Trophoblast cell (in vitro differentiated cells and primary cell): ENCODE data around the gene FAM229A.

ENCODE experiments used
- DNase-seq, 2 donors: peaks; one replicate each; pipeline ENCODE4 v3.0.0-alpha.2; 2016
- H2AFZ ChIP-seq: 2 replicates; pipeline ENCODE4 v1.6.1; 2013; ENCODE audit warnings: low read length, moderate library complexity, mild to moderate bottlenecking; ENCODE audit not compliant: insufficient read depth, poor library complexity
- H2AK5ac ChIP-seq: 2 replicates; pipeline ENCODE4 v1.6.1; 2013; ENCODE audit warnings: mild to moderate bottlenecking, low read length
- H2BK120ac ChIP-seq: 2 replicates; pipeline ENCODE4 v1.6.1; 2013; ENCODE audit warnings: low read length, mild to moderate bottlenecking, moderate library complexity; ENCODE audit not compliant: insufficient read depth, poor library complexity
- H2BK12ac ChIP-seq: 2 replicates; pipeline ENCODE4 v1.6.1; 2013; ENCODE audit warnings: mild to moderate bottlenecking, low read length, moderate library complexity
- H2BK5ac ChIP-seq: 2 replicates; pipeline ENCODE4 v1.6.1; 2013; ENCODE audit warnings: low read length, low read depth, moderate library complexity, mild to moderate bottlenecking; ENCODE audit not compliant: poor library complexity
- H3K14ac ChIP-seq: 2 replicates; pipeline ENCODE4 v1.6.1; 2013; ENCODE audit warnings: mild to moderate bottlenecking, low read length
- H3K18ac ChIP-seq: 2 replicates; pipeline ENCODE4 v1.6.1; 2013; ENCODE audit warnings: mild to moderate bottlenecking, low read length
- H3K23ac ChIP-seq: 2 replicates; pipeline ENCODE4 v1.6.1; 2013; ENCODE audit warnings: low read length
- H3K27ac ChIP-seq: 2 replicates; pipeline ENCODE4 v1.5.1; 2013; ENCODE audit warnings: low read depth, mild to moderate bottlenecking, inconsistent platforms, low read length, moderate library complexity
- H3K27me3 ChIP-seq: 2 replicates; pipeline ENCODE4 v1.6.1; 2013; ENCODE audit warnings: inconsistent platforms, mild to moderate bottlenecking, low read length, moderate library complexity; ENCODE audit not compliant: insufficient read depth
- H3K36me3 ChIP-seq, 2 experiments: 1 replicate in 1 of 2; 2 replicates in 1 of 2; pipeline ENCODE4 v1.6.1; 2013; ENCODE audit warnings: low read length in 2 of 2, mild to moderate bottlenecking in 2 of 2, moderate library complexity in 1 of 2; ENCODE audit not compliant: insufficient read depth in 2 of 2, control insufficient read depth in 1 of 2
- H3K4ac ChIP-seq: 2 replicates; pipeline ENCODE4 v1.6.1; 2013; ENCODE audit warnings: low read depth, mild to moderate bottlenecking, low read length, moderate library complexity
- H3K4me1 ChIP-seq, 2 experiments: 1 replicate in 1 of 2; 2 replicates in 1 of 2; pipeline ENCODE4 v1.6.1; 2013; ENCODE audit warnings: low read length in 2 of 2, mild to moderate bottlenecking in 2 of 2, moderate library complexity in 1 of 2; ENCODE audit not compliant: insufficient read depth in 2 of 2, control insufficient read depth in 1 of 2
- H3K4me2 ChIP-seq: 2 replicates; pipeline ENCODE4 v1.6.1; 2013; ENCODE audit warnings: inconsistent platforms, mild to moderate bottlenecking, low read length, moderate library complexity
- H3K4me3 ChIP-seq: 2 replicates; pipeline ENCODE4 v1.5.1; 2013; ENCODE audit warnings: mild to moderate bottlenecking, low read depth, low read length, inconsistent platforms
- H3K79me1 ChIP-seq: one replicate; pipeline ENCODE4 v1.6.1; 2013; ENCODE audit warnings: low read length
- H3K79me2 ChIP-seq: 2 replicates; pipeline ENCODE4 v1.6.1; 2013; ENCODE audit warnings: low read length, mild to moderate bottlenecking; ENCODE audit not compliant: control insufficient read depth, insufficient read depth, poor library complexity
- H3K9ac ChIP-seq: 2 replicates; pipeline ENCODE4 v1.6.1; 2013; ENCODE audit warnings: mild to moderate bottlenecking, low read length
- H3K9me3 ChIP-seq: 2 replicates; pipeline ENCODE4 v1.6.1; 2013; ENCODE audit warnings: low read depth, mild to moderate bottlenecking, control low read depth, inconsistent platforms, low read length; ENCODE audit not compliant: insufficient read depth
- H4K12ac ChIP-seq: 2 replicates; pipeline ENCODE4 v1.6.1; 2013; ENCODE audit warnings: low read depth, mild to moderate bottlenecking, low read length, moderate library complexity
- H4K8ac ChIP-seq: 2 replicates; pipeline ENCODE4 v1.6.1; 2013; ENCODE audit warnings: low read depth, mild to moderate bottlenecking, low read length, moderate library complexity
- H4K91ac ChIP-seq: one replicate; pipeline ENCODE4 v1.6.1; 2013; ENCODE audit warnings: low read depth, mild to moderate bottlenecking, low read length, moderate library complexity
- WGBS: extraction: QIAGEN DNeasy Blood & Tissue Kit; methylation state at CpG from one replicate; pipeline ENCODE4 v1.1.7; 2013; ENCODE audit warnings: missing lambda C conversion rate; ENCODE audit not compliant: insufficient read length, insufficient coverage; ENCODE audit errors: extremely low coverage; 5-methylcytosine and 5-hydroxymethylcytosine counted together

Gene FAM229A

GRCh38 chr1:32345289-32345827 is 16.9 kb downstream of the FAM229A start:
- H2AK5ac ChIP-seq: no peak overlapping the region
- no peak overlapping the region for H2BK120ac ChIP-seq
- DNase-seq: no peak
- no peaks in the 10 kb centered on the region for H3K9me3 ChIP-seq
- H3K18ac ChIP-seq: no peak overlapping the region
- peaks cover 17 to 23% of the 10 kb centered on the region in 2 experiments for H3K4me1 ChIP-seq
- no peak overlapping the region for H4K91ac ChIP-seq
- H3K79me1 ChIP-seq: no peaks in the 10 kb centered on the region
- H3K27ac ChIP-seq: no peak overlapping the region
- no peaks in the 10 kb centered on the region for H3K79me2 ChIP-seq
- H3K4ac ChIP-seq: no peak overlapping the region
- H2AFZ ChIP-seq: no peak overlapping the region
- no peak overlapping the region for H3K4me3 ChIP-seq
- H4K8ac ChIP-seq: no peak overlapping the region
- H3K27me3 ChIP-seq: no peaks in the 10 kb centered on the region
- no peak overlapping the region for H3K23ac ChIP-seq
- no peak overlapping the region for H3K4me2 ChIP-seq
- no peak overlapping the region for H3K9ac ChIP-seq
- H2BK5ac ChIP-seq: no peak overlapping the region
- no CpG with 5 or more reads among the region's 8 CpGs for WGBS
- H2BK12ac ChIP-seq: no peak overlapping the region
- no peak overlapping the region for H3K14ac ChIP-seq
- H4K12ac ChIP-seq: no peak overlapping the region
- no peaks in the 10 kb centered on the region for H3K36me3 ChIP-seq

DNA sequence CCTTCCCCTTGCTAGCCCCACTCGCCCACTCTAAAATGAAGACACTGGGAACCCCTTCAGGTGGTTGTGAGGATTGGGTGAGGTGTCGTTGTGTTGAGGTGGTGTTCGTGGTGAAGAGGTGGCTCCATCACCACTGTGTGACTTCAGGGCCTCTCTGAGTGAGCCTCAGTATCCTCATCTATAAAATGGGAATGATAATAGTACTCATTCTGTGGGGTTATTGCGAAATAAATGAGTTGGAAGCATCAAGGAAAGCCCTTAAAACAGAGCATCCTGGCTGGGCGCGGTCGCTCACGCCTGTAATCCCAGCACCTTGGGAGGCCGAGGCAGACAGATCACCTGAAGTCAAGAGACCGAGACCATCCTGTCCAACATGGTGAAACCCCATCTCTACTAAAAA is 19.6 kb downstream of the FAM229A start:
- no peak overlapping the region for H4K8ac ChIP-seq
- no peak overlapping the region for H2BK12ac ChIP-seq
- peaks cover 35 to 43% of the 10 kb centered on the region in 2 experiments for H3K4me1 ChIP-seq
- H4K12ac ChIP-seq: no peak overlapping the region
- H3K18ac ChIP-seq: no peak overlapping the region
- no peaks in the 10 kb centered on the region for H3K27me3 ChIP-seq
- no peak overlapping the region for H3K14ac ChIP-seq
- peaks cover 12% of the 10 kb centered on the region for H3K79me1 ChIP-seq
- no peak overlapping the region for H3K27ac ChIP-seq
- H3K36me3 ChIP-seq: no peaks in the 10 kb centered on the region
- WGBS: no CpG with 5 or more reads among the region's 10 CpGs
- no peak overlapping the region for H2AFZ ChIP-seq
- H3K9ac ChIP-seq: no peak overlapping the region
- no peak overlapping the region for H2BK120ac ChIP-seq
- no peak overlapping the region for H4K91ac ChIP-seq
- no peak overlapping the region for H2AK5ac ChIP-seq
- no peak for DNase-seq
- no peaks in the 10 kb centered on the region for H3K9me3 ChIP-seq
- no peak overlapping the region for H3K4ac ChIP-seq
- H3K4me3 ChIP-seq: no peak overlapping the region
- no peak overlapping the region for H3K4me2 ChIP-seq
- H3K79me2 ChIP-seq: no peaks in the 10 kb centered on the region
- H3K23ac ChIP-seq: no peak overlapping the region
- H2BK5ac ChIP-seq: no peak overlapping the region

- Histone ChIP-seq H3K36me3 (no peaks in the 10 kb centered on the region), H3K4me3 (no peak overlapping the region), H4K91ac (no peak overlapping the region), H3K9me3 (no peaks in the 10 kb centered on the region), H3K14ac (no peak overlapping the region), H3K23ac (no peak overlapping the region), H3K18ac (no peak overlapping the region), H2BK5ac (no peak overlapping the region), H3K4me2 (no peak overlapping the region), H4K8ac (no peak overlapping the region), H4K12ac (no peak overlapping the region), H3K9ac (no peak overlapping the region), H2BK12ac (no peak overlapping the region), H3K4ac (no peak overlapping the region), H2AK5ac (no peak overlapping the region), H3K79me1 (peaks cover 12% of the 10 kb centered on the region), H3K27me3 (no peaks in the 10 kb centered on the region), H3K27ac (no peak overlapping the region), H2AFZ (no peak overlapping the region), H3K79me2 (no peaks in the 10 kb centered on the region), H3K4me1 (peaks cover 39 to 50% of the 10 kb centered on the region in 2 experiments), H2BK120ac (no peak overlapping the region)
- no peak for DNase-seq
- no CpG with 5 or more reads among the region's 5 CpGs for WGBS
These were observed 20.3 kb downstream of the FAM229A start for GRCh38 chr1:32341971-32342370.

- Histone ChIP-seq H2AK5ac (no peak overlapping the region), H3K4me3 (no peak overlapping the region), H3K18ac (no peak overlapping the region), H4K91ac (no peak overlapping the region), H4K12ac (no peak overlapping the region), H3K79me2 (no peaks in the 10 kb centered on the region), H2BK12ac (no peak overlapping the region), H3K4me1 (peaks cover 42 to 51% of the 10 kb centered on the region in 2 experiments), H3K9me3 (no peaks in the 10 kb centered on the region), H2BK120ac (no peak overlapping the region), H3K79me1 (peaks cover 16% of the 10 kb centered on the region), H2BK5ac (no peak overlapping the region), H3K14ac (no peak overlapping the region), H3K27ac (no peak overlapping the region), H3K23ac (no peak overlapping the region), H2AFZ (no peak overlapping the region), H3K27me3 (no peaks in the 10 kb centered on the region), H3K9ac (no peak overlapping the region), H3K36me3 (no peaks in the 10 kb centered on the region), H4K8ac (no peak overlapping the region), H3K4ac (no peak overlapping the region), H3K4me2 (no peak overlapping the region)
- DNase-seq: no peak
- no CpG with 5 or more reads among the region's 11 CpGs for WGBS
These were observed 21.0 kb downstream of the FAM229A start for GRCh38 chr1:32341186-32341757.
